Activated CD8-positive, alpha-beta T cell treated with anti-CD3 and anti-CD28 coated beads for 36 hours (primary cell): Measurements from ENCODE around the gene TBC1D1. TPM values are rescaled to one million over a fixed set of nuclear protein-coding genes. Genes with fewer than 3 reads are reported as not detected.

Experiments used
- ATAC-seq: fragments of 200-7000 bp; cut with Tn5 transposase; one replicate; pipeline ENCODE4 v1.10.0; 2021; ENCODE audit warnings: mild to moderate bottlenecking, moderate library complexity
- CTCF ChIA-PET: fragments of 350-600 bp; sonication (Branson Sonifier 250); formaldehyde crosslinking; loops from one replicate; lab custom pipeline; 2021; ENCODE audit warnings: antibody characterized with exemption; lab: Charles Lee
- POLR2A ChIA-PET: fragments of 350-600 bp; sonication (Branson Sonifier 250); formaldehyde crosslinking; loops from one replicate; lab custom pipeline; 2021; ENCODE audit warnings: antibody characterized with exemption; lab: Charles Lee
- DNase-seq: peaks from one replicate; pipeline ENCODE4 v3.0.0-alpha.2; 2020
- H3K27ac Mint-ChIP-seq: one replicate; pipeline ENCODE4 v1.8.0; 2021; ENCODE audit warnings: mild to moderate bottlenecking, mixed read lengths
- H3K27me3 Mint-ChIP-seq: one replicate; pipeline ENCODE4 v1.8.0; 2021; ENCODE audit warnings: mixed read lengths
- H3K36me3 Mint-ChIP-seq: one replicate; pipeline ENCODE4 v1.8.0; 2021; ENCODE audit warnings: low read depth, mixed read lengths
- H3K4me1 Mint-ChIP-seq: one replicate; pipeline ENCODE4 v1.8.0; 2021; ENCODE audit warnings: low read depth, mixed read lengths
- H3K4me3 Mint-ChIP-seq: one replicate; pipeline ENCODE4 v1.8.0; 2021; ENCODE audit warnings: mild to moderate bottlenecking, moderate library complexity, mixed read lengths
- H3K9me3 Mint-ChIP-seq: one replicate; pipeline ENCODE4 v1.8.0; 2021; ENCODE audit warnings: mixed read lengths
- CTCF ChIP-seq: fragments of 200-600 bp; IDR thresholded peaks from one replicate; pipeline ENCODE4 v1.8.0; 2022; ENCODE audit warnings: antibody characterized with exemption, mild to moderate bottlenecking
- intact Hi-C: fragments of 100-400 bp; cut with micrococcal nuclease; formaldehyde crosslinking; loops from one replicate; pipeline ENCODE4 v1.10.0; 2022
- total RNA-seq, 2 experiments: library from RNA; stranded (reverse); gene quantifications; one replicate each; pipeline ENCODE4 v1.2.3, GENCODE V29; 2021

Gene TBC1D1
- total RNA-seq, 2 experiments from 2014 or later = 79.4 to 91.4 TPM

GRCh38 chr4:37892641-37893040, 1.8 kb downstream of the TBC1D1 start:
- POLR2A ChIA-PET = interaction anchor here (0.5 to 3.0 kb wide), 10 partner anchors 9 to 439 kb away, joined by 3 to 21 read pairs (median 3); partner anchors contain the start of gene PGM2
- Mint-ChIP-seq H3K4me1 (peaks cover 54% of the 10 kb centered on the region), H3K4me3 (peak overlapping the region; percentile 80), H3K27me3 (no peaks in the 10 kb centered on the region), H3K36me3 (peaks cover 3% of the 10 kb centered on the region), H3K27ac (peak overlapping the region; percentile 94), H3K9me3 (no peaks in the 10 kb centered on the region)
- ATAC-seq (peak; percentile 58), DNase-seq (peak; percentile 78)
- no peak for TF ChIP-seq CTCF
- CTCF ChIA-PET = interaction anchor here (0.6 to 2.9 kb wide), 6 partner anchors 10 to 142 kb away, joined by 3 to 19 read pairs (median 6); no protein-coding TSS in a partner anchor
- intact Hi-C loops = loop anchor here (2.0 to 10.0 kb wide), 4 partner anchors 35 to 142 kb away; no protein-coding TSS in a partner anchor

- no peak for ATAC-seq
- CTCF ChIA-PET = interaction anchor here (0.6 to 2.9 kb wide), 4 partner anchors 10 to 142 kb away, joined by 3 to 19 read pairs (median 9); no protein-coding TSS in a partner anchor
- H3K9me3 Mint-ChIP-seq = no peaks in the 10 kb centered on the region
- peaks cover 3% of the 10 kb centered on the region for H3K36me3 Mint-ChIP-seq
- no peak for TF ChIP-seq CTCF
- H3K27ac Mint-ChIP-seq = peak overlapping the region; percentile 94
- intact Hi-C loops = loop anchor here (2.0 to 10.0 kb wide), 4 partner anchors 34 to 142 kb away; no protein-coding TSS in a partner anchor
- POLR2A ChIA-PET = interaction anchor here (0.8 to 3.0 kb wide), 8 partner anchors 9 to 197 kb away, joined by 3 to 21 read pairs (median 4); partner anchors contain the start of gene PGM2
- DNase-seq = no peak
- peak overlapping the region; percentile 80 for H3K4me3 Mint-ChIP-seq
- no peaks in the 10 kb centered on the region for H3K27me3 Mint-ChIP-seq
- H3K4me1 Mint-ChIP-seq = peaks cover 54% of the 10 kb centered on the region
These were observed 2.3 kb downstream of the TBC1D1 start for GRCh38 chr4:37893164-37893563.

GRCh38 chr4:37895271-37895670, 4.4 kb downstream of the TBC1D1 start:
- intact Hi-C loops = loop anchor here (10.0 kb wide), 1 partner anchor 140 kb away; no protein-coding TSS in a partner anchor
- no peak for ATAC-seq
- Mint-ChIP-seq H3K27me3 (no peaks in the 10 kb centered on the region), H3K27ac (no peak overlapping the region), H3K9me3 (no peaks in the 10 kb centered on the region), H3K4me1 (peaks cover 61% of the 10 kb centered on the region), H3K4me3 (no peak overlapping the region), H3K36me3 (peaks cover 6% of the 10 kb centered on the region)
- POLR2A ChIA-PET = no interaction called here
- TF ChIP-seq CTCF = no peak
- no peak for DNase-seq
- CTCF ChIA-PET = interaction anchor here (1.0 to 1.8 kb wide), 3 partner anchors 10 to 83 kb away, joined by 3 to 4 read pairs (median 3); no protein-coding TSS in a partner anchor

- no peak for TF ChIP-seq CTCF
- no peak for DNase-seq
- H3K27me3 Mint-ChIP-seq = no peaks in the 10 kb centered on the region
- H3K27ac Mint-ChIP-seq = no peak overlapping the region
- CTCF ChIA-PET = interaction anchor here (1.0 to 1.8 kb wide), 5 partner anchors 9 to 295 kb away, joined by 3 to 4 read pairs (median 3); no protein-coding TSS in a partner anchor
- POLR2A ChIA-PET = interaction anchor here (0.6 to 0.8 kb wide), 2 partner anchors 15 to 51 kb away, joined by 3 read pairs; no protein-coding TSS in a partner anchor
- H3K36me3 Mint-ChIP-seq = peaks cover 6% of the 10 kb centered on the region
- H3K9me3 Mint-ChIP-seq = no peaks in the 10 kb centered on the region
- intact Hi-C loops = loop anchor here (10.0 kb wide), 1 partner anchor 138 kb away; no protein-coding TSS in a partner anchor
- no peak overlapping the region for H3K4me3 Mint-ChIP-seq
- no peak for ATAC-seq
- peaks cover 63% of the 10 kb centered on the region for H3K4me1 Mint-ChIP-seq
These were observed 5.4 kb downstream of the TBC1D1 start for GRCh38 chr4:37896206-37896860.
